HepG2 (cell line): Measurements from ENCODE around the gene SLC35B3. TPM values are rescaled to one million over a fixed set of nuclear protein-coding genes. Genes with fewer than 3 reads are reported as not detected.

ENCODE experiments used
- ATAC-seq: fragments of 200-7000 bp; cut with Tn5 transposase; 3 replicates; pipeline ENCODE4 v1.9.1; 2020; ENCODE audit warnings: mild to moderate bottlenecking, moderate library complexity
- BruUV-seq: library from RNA; stranded (reverse); fragments of 400-500 nt; replicated peaks from 2 replicates; lab custom pipeline; 2021; lab: Mats Ljungman, UMichigan
- CTCF ChIA-PET: fragments of 300-600 bp; formaldehyde crosslinking; extraction: SDS; loops from one replicate; lab custom pipeline; 2021; ENCODE audit warnings: low total read pairs, inconsistent platforms, low intra/inter-chr PET ratio; lab: Yijun Ruan, JAX
- POLR2A ChIA-PET: fragments of 350-600 bp; sonication (Branson Sonifier 250); formaldehyde crosslinking; loops from one replicate; lab custom pipeline; 2020; ENCODE audit warnings: antibody characterized with exemption, inconsistent platforms; lab: Yijun Ruan, JAX
- DNase-seq: peaks from one replicate; pipeline ENCODE4 v3.0.0-alpha.2; 2015; ENCODE audit warnings: low spot score
- FAIRE-seq: peaks from 3 replicates; lab custom pipeline; 2011; peaks lifted over from hg19 to GRCh38; lab: Jason Lieb, UNC
- H2AFZ ChIP-seq: one replicate; pipeline ENCODE4 v1.6.1; 2011; ENCODE audit warnings: low read length, inconsistent platforms
- H3K27ac ChIP-seq: fragments of 300-600 bp; 3 replicates; pipeline ENCODE4 v1.8.0; 2011; ENCODE audit warnings: mixed run types, mild to moderate bottlenecking, mixed read lengths, low read length, inconsistent platforms; ENCODE audit not compliant: insufficient read depth; ENCODE audit errors: extremely low read length
- H3K27me3 ChIP-seq, 2 experiments: fragments of 200-600 bp in 1 of 2; 2 replicates in 1 of 2; 3 replicates in 1 of 2; pipeline versions ENCODE4 v1.6.0 to v1.8.0; 2011; ENCODE audit warnings: low read length in 2 of 2, mild to moderate bottlenecking in 2 of 2, moderate library complexity in 2 of 2, inconsistent platforms in 1 of 2; ENCODE audit not compliant: insufficient read depth in 2 of 2, control insufficient read depth in 1 of 2
- H3K36me3 ChIP-seq, 2 experiments: fragments of 200-600 bp in 1 of 2; replicated peaks in 1 of 2; 2 replicates in 1 of 2; 3 replicates in 1 of 2; pipeline versions ENCODE4 v1.5.1 to v1.8.0; 2011; ENCODE audit warnings: low read length in 2 of 2, inconsistent platforms in 1 of 2; ENCODE audit not compliant: insufficient read depth in 2 of 2, control insufficient read depth in 1 of 2
- H3K4me1 ChIP-seq: 2 replicates; pipeline ENCODE4 v1.5.1; 2012; ENCODE audit warnings: low read length, inconsistent platforms; ENCODE audit not compliant: insufficient read depth
- H3K4me2 ChIP-seq: 2 replicates; pipeline ENCODE4 v1.6.0; 2011; ENCODE audit warnings: low read depth, low read length, inconsistent platforms
- H3K4me3 ChIP-seq, 3 experiments: fragments of 200-600 bp in 1 of 3; sonication (generic), shearing (Covaris generic) in 1 of 3; replicated peaks in 1 of 3; 2 replicates each; pipeline ENCODE4 v1.5.1; 2011 to 2016; ENCODE audit warnings: low read length in 3 of 3, inconsistent platforms in 2 of 3, low read depth in 2 of 3, mild to moderate bottlenecking in 2 of 3, control low read depth in 1 of 3, mixed read lengths in 1 of 3; ENCODE audit not compliant: insufficient read depth in 1 of 3
- H3K79me2 ChIP-seq: one replicate; pipeline ENCODE4 v1.6.1; 2011; ENCODE audit warnings: low read length, inconsistent platforms; ENCODE audit not compliant: insufficient read depth
- H3K9ac ChIP-seq: 2 replicates; pipeline ENCODE4 v1.6.0; 2011; ENCODE audit warnings: mild to moderate bottlenecking, low read depth, low read length, inconsistent platforms; ENCODE audit not compliant: insufficient read depth
- H3K9me3 ChIP-seq: 2 replicates; pipeline ENCODE4 v1.5.1; 2012; ENCODE audit warnings: mild to moderate bottlenecking, low read length
- H4K20me1 ChIP-seq: 2 replicates; pipeline ENCODE4 v1.6.0; 2011; ENCODE audit warnings: inconsistent platforms, mild to moderate bottlenecking, low read length, moderate library complexity; ENCODE audit not compliant: insufficient read depth
- HMGA1 ChIP-seq: sonication (generic); formaldehyde crosslinking; conservative IDR thresholded peaks from 2 replicates; pipeline ENCODE4 v1.4.0; 2020; ENCODE audit warnings: missing genetic modification reagents
- HNRNPL ChIP-seq: fragments of 200-400 bp; formaldehyde crosslinking; IDR thresholded peaks from 2 replicates; pipeline ENCODE4 v1.6.1; 2017; ENCODE audit warnings: mild to moderate bottlenecking, low read depth, low read length
- KAT2B ChIP-seq: fragments of 150-350 bp; IDR thresholded peaks from 2 replicates; pipeline ENCODE4 v1.6.1; 2014; ENCODE audit warnings: low read depth, low read length, borderline replicate concordance
- NCOR1 ChIP-seq: fragments of 200-600 bp; sonication (generic); IDR thresholded peaks from 2 replicates; pipeline ENCODE4 v1.7.0; 2017; ENCODE audit warnings: antibody characterized with exemption, low read length, borderline replicate concordance
- TBX2 ChIP-seq: sonication (generic); formaldehyde crosslinking; IDR thresholded peaks from 2 replicates; pipeline ENCODE4 v1.5.0; 2020; ENCODE audit warnings: missing genetic modification reagents, mild to moderate bottlenecking, borderline replicate concordance
- TEAD3 ChIP-seq: optimal IDR thresholded peaks from 2 replicates; pipeline ENCODE3; 2016; ENCODE audit warnings: borderline replicate concordance
- WGBS: methylation state at CpG from one replicate; pipeline ENCODE4 v1.1.6; 2017; ENCODE audit warnings: low lambda C conversion rate; 5-methylcytosine and 5-hydroxymethylcytosine counted together
- in situ Hi-C: cut with HindIII; loops from 2 replicates; pipeline ENCODE4 v1.10.0; 2017; ENCODE audit warnings: low pct_unique_long_range_greater_than_20kb; ENCODE audit not compliant: extremely low pct_ligation_motif_present
- intact Hi-C: fragments of 100-400 bp; cut with micrococcal nuclease; formaldehyde crosslinking; loops from one replicate; pipeline ENCODE4 v1.10.0; 2022; ENCODE audit not compliant: unreplicated experiment
- polyA plus RNA-seq, 8 experiments: library from polyadenylated mRNA; depleted of rRNA in 3 of 8; stranded (reverse) in 7 of 8; unstranded in 1 of 8; fragments of >200 nt; fragmentation: Illumina TruSeq in 4 of 8; extraction: Trizol in 4 of 8; gene quantifications; 2 replicates each; pipeline versions ENCODE4 v1.2.1 to v1.2.3, GENCODE V29; 2011 to 2016; ENCODE audit warnings: low read depth in 4 of 8, missing spikeins in 1 of 8, mixed read lengths in 1 of 8; ENCODE audit not compliant: insufficient read depth in 1 of 8
- total RNA-seq, 5 experiments: library from RNA; depleted of rRNA; stranded (reverse); fragments of >200 nt; fragmentation: Illumina TruSeq; extraction: Trizol; gene quantifications; 2 replicates each; pipeline ENCODE4 v1.2.3, GENCODE V29; 2016; ENCODE audit warnings: low read depth in 1 of 5
- TF ChIP-seq, protein P1 (sequence below): sonication (generic); formaldehyde crosslinking; IDR thresholded peaks from 2 replicates; pipeline ENCODE4 v1.8.1; 2022; ENCODE audit warnings: low read depth, mild to moderate bottlenecking, missing genetic modification reagents

The SLC35B3 gene
- total and polyA plus RNA-seq, 2 of the 13 experiments (the other 11 are each of a cell fraction or from before 2014, with no cell fraction given): 8.7 to 13.5 TPM

- TF ChIP-seq, protein P1, sequence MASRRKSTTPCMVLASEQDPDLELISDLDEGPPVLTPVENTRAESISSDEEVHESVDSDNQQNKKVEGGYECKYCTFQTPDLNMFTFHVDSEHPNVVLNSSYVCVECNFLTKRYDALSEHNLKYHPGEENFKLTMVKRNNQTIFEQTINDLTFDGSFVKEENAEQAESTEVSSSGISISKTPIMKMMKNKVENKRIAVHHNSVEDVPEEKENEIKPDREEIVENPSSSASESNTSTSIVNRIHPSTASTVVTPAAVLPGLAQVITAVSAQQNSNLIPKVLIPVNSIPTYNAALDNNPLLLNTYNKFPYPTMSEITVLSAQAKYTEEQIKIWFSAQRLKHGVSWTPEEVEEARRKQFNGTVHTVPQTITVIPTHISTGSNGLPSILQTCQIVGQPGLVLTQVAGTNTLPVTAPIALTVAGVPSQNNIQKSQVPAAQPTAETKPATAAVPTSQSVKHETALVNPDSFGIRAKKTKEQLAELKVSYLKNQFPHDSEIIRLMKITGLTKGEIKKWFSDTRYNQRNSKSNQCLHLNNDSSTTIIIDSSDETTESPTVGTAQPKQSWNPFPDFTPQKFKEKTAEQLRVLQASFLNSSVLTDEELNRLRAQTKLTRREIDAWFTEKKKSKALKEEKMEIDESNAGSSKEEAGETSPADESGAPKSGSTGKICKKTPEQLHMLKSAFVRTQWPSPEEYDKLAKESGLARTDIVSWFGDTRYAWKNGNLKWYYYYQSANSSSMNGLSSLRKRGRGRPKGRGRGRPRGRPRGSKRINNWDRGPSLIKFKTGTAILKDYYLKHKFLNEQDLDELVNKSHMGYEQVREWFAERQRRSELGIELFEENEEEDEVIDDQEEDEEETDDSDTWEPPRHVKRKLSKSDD (CRISPR knock-in tag): no peak
- TF ChIP-seq TBX2 (CRISPR knock-in tag) (peak; percentile 29; the same call in 1 of the 2 replicates), TEAD3 (peak; percentile 83)
Observed at GRCh38 chr6:8437813-8438212, 2.5 kb upstream of the SLC35B3 start (continued).

GRCh38 chr6:8436966-8437365, 1.6 kb upstream of the SLC35B3 start:
- Histone ChIP-seq H3K27me3 (no peaks in the 10 kb centered on the region; a peak in 1 of 5 replicates), H3K27ac (no peak overlapping the region), H2AFZ (no peak overlapping the region), H4K20me1 (no peaks in the 10 kb centered on the region), H3K4me2 (no peak overlapping the region), H3K36me3 (no peaks in the 10 kb centered on the region), H3K4me1 (peaks cover 42% of the 10 kb centered on the region), H3K4me3 (no peak overlapping the region), H3K9me3 (no peaks in the 10 kb centered on the region), H3K79me2 (peaks cover 19% of the 10 kb centered on the region), H3K9ac (no peak overlapping the region)
- in situ Hi-C loops: no loop called here
- ATAC-seq: no peak
- no peak for TF ChIP-seq KAT2B
- no peak for TF ChIP-seq HMGA1 (CRISPR knock-in tag)
- TF ChIP-seq NCOR1: no peak
- no peak for TF ChIP-seq HNRNPL
- CTCF ChIA-PET: no interaction called here
- POLR2A ChIA-PET: no interaction called here
- FAIRE-seq: no peak
- intact Hi-C loops: loop anchor here (10.0 kb wide), 1 partner anchor 332 kb away; the partner anchor contains the start of gene EEF1E1
- no peak for DNase-seq
- no TSS peak for BruUV-seq
- WGBS: 38% methylated on average over 1 of the region's 1 CpG
